HG03135 (cell line): ENCODE data around the gene NECAP2.
"Not testable (repeated sequence)": the region's sequence is repeated elsewhere in the genome, so short reads cannot be mapped to it uniquely, and the experiment has no call there.

Experiments
- ATAC-seq: cut with Tn5 transposase; IDR thresholded peaks from one replicate; pipeline ENCODE4 v1.9.1; 2021; ENCODE audit warnings: mild to moderate bottlenecking, moderate library complexity; ENCODE audit not compliant: unreplicated experiment

Gene NECAP2

DNA sequence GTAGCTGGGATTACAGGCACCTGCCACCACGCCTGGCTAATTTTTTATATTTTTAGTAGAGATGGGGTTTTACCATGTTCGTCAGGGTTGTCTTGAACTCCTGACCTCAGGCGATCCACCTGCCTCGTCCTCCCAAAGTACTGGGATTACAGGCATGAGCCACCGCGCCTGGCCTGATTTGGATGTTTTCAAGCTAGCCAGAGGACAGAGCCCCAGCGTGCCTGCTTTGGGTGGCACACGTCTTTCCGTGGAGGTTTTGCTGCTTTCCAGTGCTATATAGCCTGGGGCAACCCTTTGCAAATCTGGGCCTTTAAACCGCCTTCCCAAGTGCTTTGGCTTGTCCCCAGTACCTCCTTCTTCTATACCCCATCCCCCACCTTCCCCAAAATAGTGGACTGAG lies 15.6 kb downstream of the NECAP2 start:
- ATAC-seq = not testable (repeated sequence)

DNA sequence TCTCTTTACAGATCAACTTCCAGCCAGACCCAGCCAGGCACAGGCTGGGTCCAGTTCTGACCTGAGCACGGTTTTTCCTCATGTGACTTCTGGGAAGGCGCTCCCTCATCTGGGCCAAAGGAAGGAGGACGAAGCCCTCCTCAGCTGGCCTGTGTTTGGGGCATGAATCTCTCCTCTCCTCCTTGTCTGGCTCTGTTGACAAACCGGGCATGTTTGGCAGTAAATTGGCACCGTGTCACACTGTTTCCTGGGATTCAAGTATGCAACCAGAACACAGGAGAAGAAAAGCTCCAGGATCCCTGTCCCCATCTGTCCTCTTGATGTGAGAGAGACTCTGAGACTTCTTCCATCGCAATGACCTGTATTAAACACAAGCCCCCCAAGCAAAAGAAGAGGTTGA lies 18.3 kb downstream of the NECAP2 start:
- no peak for ATAC-seq

DNA sequence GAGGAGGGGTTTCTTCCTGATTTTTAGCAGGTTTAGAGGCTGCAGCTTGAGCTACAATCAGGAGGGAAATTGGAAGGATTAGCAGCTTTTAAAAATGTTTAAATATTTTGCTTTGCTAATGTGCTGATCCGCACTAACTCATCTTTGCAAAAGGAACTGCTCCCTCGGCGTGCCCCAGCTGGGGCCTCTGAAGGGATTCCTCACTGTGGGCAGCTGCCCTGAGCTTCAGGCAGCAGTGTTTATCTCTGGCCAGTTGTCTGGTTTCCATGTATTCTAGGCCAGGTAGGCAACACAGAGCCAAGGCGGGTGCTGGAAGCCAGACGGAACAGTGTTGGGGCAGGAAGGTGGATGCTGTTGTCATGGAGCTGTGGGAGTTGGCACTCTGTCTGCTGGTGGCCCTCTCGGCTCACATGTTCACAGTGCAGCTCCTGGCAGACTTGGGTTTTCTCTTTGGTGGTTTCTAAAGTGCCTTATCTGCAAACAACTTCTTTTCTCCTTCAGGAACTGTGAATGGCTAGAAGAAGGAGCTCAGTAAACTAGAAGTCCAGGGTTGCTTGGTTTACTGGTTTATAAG lies 18.9 kb downstream of the NECAP2 start:
- no peak for ATAC-seq

DNA sequence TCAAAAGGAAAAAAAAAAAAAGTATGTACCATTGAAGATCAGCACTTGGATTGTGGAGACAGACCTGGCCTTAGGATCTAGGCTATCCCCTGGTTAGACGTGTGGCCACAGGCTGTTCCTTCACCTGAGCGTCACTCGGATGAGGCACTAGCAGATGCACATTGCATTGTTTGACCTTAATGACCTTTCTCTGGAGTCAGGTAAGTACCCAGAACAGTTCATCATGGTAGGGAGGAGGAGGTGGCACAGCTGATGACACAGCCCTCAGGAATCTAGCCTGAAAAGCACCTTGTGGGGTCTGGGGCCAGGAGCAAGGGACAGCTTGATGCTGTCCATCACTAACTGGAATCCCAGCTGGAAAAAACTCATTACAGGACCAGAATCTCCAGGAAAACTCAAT lies 21.2 kb downstream of the NECAP2 start:
- ATAC-seq = no peak

DNA sequence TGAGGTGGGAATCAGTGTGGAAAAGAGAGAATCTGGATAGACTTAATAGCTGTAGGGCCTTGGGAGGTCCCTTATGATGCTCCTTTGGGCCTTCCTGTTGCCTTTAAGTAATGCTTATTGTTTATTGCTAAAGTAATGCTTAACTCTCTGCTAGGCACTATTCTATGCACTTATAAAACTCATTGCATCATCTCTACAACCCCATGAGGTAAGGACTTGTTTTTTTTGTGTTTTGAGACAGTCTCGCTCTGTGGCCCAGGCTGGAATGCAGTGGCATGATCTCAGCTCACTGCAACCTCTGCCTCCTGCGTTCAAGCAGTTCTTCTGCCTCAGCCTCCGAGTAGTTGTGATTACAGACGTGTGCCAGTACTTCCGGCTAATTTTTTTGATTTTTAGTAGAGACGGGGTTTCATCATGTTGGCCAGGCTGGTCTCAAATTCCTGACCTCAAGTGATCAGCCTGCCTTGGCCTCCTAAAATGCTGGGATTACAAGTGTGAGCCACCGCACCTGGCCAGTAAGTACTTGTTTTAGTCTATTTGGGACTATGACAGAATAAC lies 22.3 kb downstream of the NECAP2 start:
- ATAC-seq = no peak

DNA sequence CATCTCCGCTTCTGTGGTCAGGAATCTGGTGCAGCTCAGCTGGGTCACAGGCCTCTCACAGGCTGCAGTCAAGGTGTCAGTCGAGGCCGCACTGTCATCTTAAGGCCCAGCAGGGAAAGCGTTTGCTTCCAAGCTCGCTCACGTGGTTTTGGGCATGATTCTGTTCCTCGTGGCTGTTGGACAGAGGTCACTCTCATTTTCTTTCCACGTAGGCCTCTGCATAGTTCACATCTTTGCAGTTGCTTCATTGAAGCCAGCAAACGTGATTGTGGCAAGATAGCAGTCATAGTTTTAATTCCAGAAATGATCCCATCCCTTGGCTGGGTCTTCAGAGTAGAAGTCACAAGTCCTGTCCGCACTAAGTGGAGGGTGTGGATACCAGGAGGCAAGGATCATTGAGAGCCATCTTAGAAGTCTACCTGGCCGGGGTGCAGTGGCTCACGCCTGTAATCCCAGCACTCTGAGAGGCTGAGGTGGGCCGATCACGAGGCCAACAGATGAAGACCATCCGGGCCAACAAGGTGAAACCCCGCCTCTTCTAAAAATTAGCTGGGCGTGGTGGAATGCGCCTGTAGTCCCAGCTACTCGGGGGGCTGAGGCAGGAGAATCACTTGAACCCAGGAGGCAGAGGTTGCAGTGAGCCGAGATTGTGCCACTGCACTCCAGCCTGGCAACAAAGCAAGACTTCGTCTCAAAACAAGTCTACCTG lies 24.5 kb downstream of the NECAP2 start:
- no peak for ATAC-seq

DNA sequence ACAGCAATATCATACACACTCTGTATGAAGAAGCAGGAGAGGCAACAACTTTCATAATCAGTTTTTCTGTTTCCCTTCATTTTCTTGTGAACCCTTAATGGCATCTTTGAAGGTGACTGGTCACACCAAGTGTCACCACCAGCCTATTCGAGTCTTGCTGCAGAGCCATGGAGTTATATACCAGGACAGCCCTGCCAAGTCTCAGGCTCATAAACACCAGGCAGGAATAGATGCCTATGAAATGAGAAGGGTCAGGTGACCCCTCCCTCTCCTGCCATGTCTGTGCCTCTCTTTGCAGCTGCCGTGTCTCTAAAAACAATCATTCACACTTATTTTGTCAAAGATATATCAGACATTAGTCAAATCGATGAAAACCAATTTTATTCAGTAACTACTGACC lies 28.0 kb downstream of the NECAP2 start:
- ATAC-seq = no peak

DNA sequence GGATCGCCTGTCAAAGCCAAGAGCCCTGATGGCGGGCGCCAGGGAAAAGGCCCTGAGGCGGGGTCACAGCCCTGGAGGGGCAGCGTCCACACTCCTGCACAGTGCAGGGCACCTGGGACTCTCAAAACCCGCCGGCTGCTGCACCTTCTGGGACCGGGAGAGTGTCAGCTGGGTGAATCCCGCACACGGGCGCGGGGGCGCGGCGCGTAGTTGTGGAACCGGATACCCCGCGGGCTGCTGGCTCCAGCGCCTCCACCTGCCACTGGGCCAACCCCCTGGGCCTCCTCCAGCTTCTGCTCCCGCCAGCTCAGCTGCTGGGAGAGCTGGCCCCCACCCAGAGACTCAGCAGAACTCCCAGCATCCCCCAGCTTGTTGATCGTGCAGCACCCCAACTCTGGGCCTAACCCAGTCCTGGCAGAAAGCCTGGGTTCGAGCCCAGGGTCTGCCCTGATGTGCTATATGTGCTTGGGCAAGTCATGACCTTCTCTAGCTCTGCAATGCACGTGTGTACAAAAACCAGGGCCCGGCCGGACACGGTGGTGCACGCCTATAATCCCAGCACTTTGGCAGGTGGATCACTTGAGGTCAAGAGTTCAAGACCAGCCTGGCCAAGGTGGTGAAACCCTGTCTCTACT lies 33.8 kb downstream of the NECAP2 start:
- no peak for ATAC-seq

DNA sequence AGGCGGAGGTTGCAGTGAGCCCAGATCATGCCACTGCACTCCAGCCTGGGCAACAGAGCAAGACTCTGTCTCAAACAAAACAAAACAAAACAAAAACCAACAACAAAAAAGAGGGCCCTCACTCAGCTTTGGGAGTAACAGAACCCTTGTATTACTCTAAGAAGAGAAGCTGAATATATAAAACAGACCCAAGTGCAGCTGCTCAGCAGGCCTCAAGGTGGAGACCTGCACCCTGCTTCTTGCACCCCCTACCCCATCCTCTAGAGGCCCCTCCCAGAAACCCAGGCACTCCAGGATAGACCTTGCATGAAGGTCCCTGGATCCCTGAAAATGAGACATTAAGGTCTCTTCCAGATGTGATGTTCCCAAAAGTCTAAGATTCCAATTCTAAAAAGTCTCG lies 34.4 kb downstream of the NECAP2 start:
- ATAC-seq = not testable (repeated sequence)

DNA sequence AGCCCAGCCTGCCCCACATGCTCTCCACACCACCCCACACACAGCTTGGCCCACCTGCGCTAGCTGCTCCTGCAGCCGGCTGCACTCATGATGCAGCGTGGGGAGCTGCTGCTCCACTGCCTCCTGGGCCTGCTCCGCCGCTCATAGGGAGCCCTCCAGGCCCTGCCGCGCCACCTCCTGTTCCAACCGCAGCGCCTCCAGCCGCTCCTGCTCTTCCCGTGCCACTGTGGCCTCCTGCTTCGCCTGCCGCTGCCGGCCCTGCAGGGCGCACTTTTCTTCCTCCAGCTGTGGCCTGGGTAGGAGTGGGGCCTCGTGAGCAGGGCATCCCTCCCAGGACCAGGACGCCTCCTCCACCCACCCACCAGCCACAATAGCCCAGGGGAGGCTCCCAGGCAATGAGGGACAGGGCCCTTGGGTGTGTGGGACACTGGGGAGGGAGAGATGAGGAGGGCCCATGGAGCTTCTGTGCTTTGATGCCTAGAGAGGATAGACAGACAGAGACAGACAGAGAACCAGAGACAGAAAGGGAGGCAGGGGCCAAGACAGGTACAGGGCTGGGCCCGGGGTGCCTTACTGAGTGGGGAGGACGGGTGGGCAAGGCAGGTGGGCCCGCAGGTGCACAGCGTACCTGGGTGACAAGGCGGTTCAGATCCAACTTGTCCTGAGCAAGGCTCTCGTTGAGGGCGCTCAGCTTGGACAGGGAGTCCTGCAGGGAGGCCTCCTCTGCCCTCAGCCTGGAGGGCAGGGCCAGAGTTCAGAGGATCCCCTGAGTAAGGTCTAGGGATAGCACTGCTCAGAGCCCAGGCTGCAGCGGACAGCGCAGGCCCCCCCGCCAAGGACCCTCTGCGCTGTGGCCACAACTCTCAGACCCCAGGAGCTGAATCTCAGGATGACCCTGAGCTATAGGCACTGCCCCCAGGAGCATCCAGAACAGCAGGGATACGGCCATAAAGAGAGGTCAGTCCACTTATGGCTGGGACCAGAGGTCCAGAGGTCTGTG lies 35.5 kb downstream of the NECAP2 start:
- ATAC-seq = not testable (repeated sequence)

DNA sequence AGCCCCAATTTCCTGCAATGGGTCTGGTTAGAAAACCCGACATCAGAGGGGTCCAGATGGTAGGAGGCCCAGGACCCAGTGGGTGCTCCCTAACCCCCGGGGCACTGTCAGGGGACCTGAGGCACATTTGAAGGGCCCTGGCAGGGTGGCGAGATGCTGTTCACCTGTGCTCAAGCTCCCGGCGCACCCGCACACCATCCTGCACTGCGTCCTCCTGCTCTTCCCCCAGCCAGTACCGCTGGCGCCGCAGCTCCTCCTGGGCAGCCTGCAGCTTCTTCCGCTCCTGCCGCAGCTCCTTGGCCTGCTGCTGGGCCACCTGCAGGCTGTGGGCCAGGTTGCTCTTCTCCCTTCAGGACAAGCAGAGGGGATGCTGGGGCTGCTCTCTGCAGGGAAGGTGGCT lies 37.6 kb downstream of the NECAP2 start:
- ATAC-seq = no peak

DNA sequence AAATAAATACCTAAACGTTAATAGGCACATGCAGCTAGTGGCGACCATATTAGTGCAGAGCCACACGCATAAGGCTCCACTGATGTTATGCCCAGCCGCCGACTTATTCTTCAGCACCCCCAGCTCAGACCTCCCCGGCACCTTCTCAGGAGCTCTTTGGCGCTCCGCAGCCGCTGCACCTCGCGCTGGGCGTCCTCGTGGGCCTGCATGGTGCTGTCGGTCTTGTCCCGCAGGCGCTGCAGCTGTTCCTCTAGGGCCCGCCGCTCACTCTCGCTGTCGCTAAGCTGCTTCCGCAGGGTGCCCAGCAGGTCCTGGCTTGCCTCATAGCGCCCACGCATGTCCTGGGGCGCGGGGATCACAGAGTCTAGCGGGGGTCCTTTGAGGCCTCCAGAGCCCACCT lies 42.6 kb downstream of the NECAP2 start:
- not testable (repeated sequence) for ATAC-seq

DNA sequence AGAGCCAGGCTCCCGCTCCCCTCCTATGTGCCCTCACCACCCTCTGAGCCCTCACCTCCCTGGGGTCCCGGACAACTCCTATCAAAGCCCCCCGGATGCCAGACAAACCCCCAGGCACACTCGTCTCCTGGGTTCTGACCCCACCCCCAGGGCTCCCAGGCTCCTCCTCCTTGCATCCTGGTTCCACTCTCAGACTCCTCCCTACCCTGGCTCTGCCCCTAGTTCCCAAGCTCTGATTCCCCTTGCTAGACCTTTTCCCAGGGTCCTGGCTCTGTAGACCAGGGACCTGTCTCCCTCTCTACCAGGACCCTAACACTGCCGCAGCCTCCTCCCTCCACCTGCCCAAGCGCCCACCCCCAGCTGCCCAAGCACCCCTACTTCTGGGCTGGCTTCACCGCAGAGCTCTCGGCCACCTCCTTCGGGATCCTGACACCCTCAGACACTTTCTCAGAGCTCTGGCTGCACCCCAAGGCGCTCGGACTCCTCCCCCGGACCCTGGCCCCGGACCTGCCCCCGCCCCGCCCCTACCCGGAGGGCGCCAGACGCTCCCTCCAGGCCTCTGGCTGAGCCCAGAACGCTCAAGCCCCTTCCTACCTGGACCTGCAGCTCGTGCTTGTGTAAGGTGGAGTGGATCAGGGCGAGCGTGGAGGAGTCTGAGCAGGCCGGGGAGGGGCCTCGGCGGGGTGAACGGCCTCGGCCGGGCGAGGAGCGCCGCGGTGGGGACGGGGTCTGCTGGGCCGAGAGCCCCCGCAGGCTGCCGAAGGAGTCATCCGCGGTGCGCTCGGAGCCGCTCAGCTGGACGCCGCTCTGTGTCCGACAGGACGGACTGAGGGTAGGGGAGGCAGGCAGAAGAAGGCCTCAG lies 43.3 kb downstream of the NECAP2 start:
- ATAC-seq = not testable (repeated sequence)

DNA sequence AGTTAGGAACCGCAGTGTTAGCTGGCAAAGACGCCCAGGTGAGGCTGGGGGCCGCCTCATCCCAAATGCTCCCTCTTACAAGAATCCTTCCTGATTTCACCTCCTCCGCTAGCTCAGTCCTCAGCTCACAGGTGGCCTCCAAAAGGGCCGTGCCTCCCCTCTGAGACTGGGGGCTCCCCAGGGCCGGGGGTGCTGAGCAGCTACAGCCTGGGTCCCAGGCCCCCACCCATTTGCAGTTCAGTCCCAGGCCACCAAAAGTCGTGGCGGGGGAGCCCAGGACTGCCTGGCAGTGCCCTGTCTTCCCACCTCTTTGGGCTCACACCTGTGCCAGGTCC lies 43.9 kb downstream of the NECAP2 start:
- ATAC-seq = no peak

DNA sequence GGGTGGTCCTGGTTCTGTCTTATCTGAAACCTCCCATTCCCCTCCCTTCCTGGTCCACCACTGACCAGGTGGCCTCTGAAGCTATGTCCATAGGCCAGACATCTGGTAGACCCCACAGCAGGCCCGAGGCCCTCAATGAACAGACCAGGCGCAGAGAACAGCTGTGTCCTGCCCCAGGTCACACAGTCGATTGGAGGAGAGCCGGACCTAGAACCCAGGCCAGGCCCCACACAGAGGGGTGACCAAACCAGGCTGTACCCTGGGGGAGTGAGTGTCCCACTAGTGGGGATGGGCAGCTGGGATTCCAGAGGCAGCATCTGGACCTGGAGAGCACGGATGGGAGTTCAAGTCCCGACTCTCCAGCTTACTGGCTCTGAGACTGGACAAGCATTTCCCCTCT lies 44.4 kb downstream of the NECAP2 start:
- no peak for ATAC-seq

DNA sequence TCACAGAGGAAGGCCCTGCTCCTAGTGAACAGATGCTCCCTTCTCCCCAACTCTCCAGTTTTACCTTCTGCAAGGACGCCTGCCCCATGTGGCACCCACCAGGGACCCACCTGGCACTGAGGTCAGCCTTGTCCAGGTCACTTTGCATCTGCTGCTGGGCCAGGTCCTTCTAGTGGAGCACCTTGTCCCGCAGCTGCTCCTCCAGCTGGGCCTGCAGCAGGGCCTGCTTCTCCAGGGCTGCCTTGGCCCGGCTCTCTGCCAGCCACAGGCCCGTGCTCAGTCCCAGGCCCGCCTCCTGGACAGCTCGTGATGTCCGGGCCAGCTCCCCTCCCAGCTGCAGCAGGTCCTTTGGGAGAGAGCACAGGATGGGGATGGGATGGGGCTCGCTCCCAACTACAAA lies 45.8 kb downstream of the NECAP2 start:
- not testable (repeated sequence) for ATAC-seq

DNA sequence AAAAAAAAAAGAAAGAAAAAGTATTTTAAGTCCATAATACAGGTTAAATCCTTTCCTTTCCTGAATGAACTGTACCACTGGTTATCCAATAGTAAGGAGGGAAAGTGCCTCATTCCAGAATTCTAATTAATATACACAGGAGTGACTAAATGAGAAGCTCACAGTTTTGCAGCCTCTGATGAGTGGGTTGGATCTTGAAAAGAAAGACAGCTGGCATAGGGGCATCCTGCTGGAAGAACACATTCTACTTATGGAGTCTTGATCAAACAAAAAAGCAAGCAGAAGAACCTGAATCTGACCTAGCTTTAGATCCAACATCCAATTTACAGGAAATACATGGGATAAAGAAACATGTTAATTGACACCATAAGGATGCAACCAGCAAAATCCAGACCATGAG lies 46.5 kb downstream of the NECAP2 start:
- not testable (repeated sequence) for ATAC-seq

DNA sequence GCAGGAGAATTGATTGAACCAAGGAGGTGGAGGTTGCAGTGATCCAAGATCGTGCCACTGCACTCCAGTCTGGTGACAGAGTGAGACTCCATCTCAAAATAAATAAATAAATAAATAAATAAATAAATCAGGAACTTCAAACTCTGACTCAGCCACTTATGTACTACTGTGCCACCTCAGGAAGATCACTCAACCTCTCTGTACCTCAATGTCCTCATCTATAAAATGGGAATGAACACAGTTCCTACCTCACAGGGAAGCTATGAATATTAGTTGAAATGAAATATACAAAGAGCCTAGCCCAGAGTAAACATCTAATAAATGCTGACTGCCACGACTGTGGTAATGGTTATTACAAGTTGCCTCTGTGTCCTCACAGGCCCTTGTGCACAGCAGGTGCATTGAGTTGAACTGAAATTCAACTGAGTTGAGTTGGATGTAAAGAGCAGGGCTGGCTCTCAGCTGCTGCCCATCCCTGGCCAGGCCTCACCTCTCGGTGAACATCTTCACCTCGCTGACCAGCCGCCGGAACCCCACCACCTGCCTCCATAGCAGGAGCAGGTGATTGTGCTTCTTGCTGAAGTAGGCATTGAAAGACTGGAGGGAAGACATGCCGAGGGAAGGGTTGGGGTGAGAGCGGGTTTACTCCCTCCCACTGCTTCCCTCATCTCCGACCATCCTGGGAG lies 48.8 kb downstream of the NECAP2 start:
- ATAC-seq = not testable (repeated sequence)

DNA sequence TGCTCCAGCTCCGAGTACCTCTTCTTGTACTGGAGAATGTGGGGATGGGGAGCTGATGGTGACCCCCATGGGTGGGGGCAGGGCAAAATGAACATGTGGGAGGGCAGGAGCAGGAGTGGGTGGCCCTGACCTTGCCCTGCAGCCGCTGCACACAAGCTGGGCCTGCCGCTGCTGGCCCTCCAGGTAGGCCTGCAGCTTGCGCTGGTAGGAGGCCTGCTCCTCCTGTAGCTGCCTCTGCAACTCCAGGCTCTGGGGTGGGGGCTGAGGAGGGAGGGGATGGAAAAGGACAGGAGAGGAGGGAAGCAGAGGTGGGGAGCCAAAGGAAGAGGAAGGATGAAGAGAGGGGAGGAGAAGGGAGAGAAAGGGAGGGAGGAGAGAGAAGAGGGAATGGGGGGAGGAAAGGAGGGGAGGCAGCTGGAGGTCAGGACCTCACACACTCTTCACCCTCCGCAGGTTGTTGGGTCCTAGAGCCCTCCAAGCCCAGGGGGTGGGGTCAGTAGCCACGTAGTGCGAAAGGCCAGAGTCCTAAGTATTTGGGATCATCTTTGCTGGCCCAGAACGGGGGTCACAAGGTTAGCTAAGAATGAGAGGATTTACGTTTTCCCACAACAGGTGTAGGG lies 50.6 kb downstream of the NECAP2 start:
- no peak for ATAC-seq
